Immature natural killer cell (primary cell): Measurements from ENCODE around the gene SLCO3A1. TPM values are rescaled to one million over a fixed set of nuclear protein-coding genes. Genes with fewer than 3 reads are reported as not detected.

Experiments
- DNase-seq, 3 donors: peaks; one replicate each; pipeline ENCODE4 v3.0.0; 2022; ENCODE audit warnings: mixed read lengths in 1 of 3
- H3K27ac Mint-ChIP-seq, 6 donors: one replicate each; pipeline ENCODE4 v1.8.0; 2020; ENCODE audit warnings: mixed read lengths in 6 of 6, mild to moderate bottlenecking in 5 of 6, inconsistent platforms in 4 of 6, moderate library complexity in 3 of 6
- H3K27me3 Mint-ChIP-seq, 3 donors: one replicate each; pipeline ENCODE4 v1.8.0; 2020 to 2021; ENCODE audit warnings: low read depth in 3 of 3, mild to moderate bottlenecking in 3 of 3, mixed read lengths in 3 of 3, moderate library complexity in 3 of 3, inconsistent platforms in 1 of 3
- H3K36me3 Mint-ChIP-seq, 3 donors: one replicate each; pipeline ENCODE4 v1.8.0; 2020; ENCODE audit warnings: mixed read lengths in 3 of 3, inconsistent platforms in 2 of 3, mild to moderate bottlenecking in 2 of 3
- H3K4me1 Mint-ChIP-seq, 2 donors: one replicate each; pipeline ENCODE4 v1.8.0; 2020; ENCODE audit warnings: inconsistent platforms in 2 of 2, mild to moderate bottlenecking in 2 of 2, mixed read lengths in 2 of 2, moderate library complexity in 1 of 2
- H3K4me3 Mint-ChIP-seq, 5 donors: one replicate each; pipeline ENCODE4 v1.8.0; 2020; ENCODE audit warnings: mild to moderate bottlenecking in 5 of 5, mixed read lengths in 5 of 5, inconsistent platforms in 3 of 5, moderate library complexity in 3 of 5
- H3K9me3 Mint-ChIP-seq, 6 donors: one replicate each; pipeline ENCODE4 v1.8.0; 2020; ENCODE audit warnings: mild to moderate bottlenecking in 6 of 6, mixed read lengths in 6 of 6, inconsistent platforms in 4 of 6, moderate library complexity in 3 of 6
- polyA plus RNA-seq, 3 donors: library from polyadenylated mRNA; unstranded; fragments of 300-500 nt; fragmentation: Illumina TruSeq; gene quantifications; one replicate each; pipeline ENCODE4 v1.2.3, GENCODE V29; 2021

Gene SLCO3A1
- polyA plus RNA-seq, 3 donors from 2014 or later, result 17.0 to 41.3 (median 30.2) TPM

- Mint-ChIP-seq H3K4me1 (peaks cover 39 to 56% of the 10 kb centered on the region in 2 donors), H3K27me3 (peaks cover 0 to 4% (median 2%) of the 10 kb centered on the region in 3 donors), H3K27ac (no peak overlapping the region), H3K4me3 (no peak overlapping the region), H3K36me3 (no peaks in the 10 kb centered on the region), H3K9me3 (no peaks in the 10 kb centered on the region)
- DNase-seq, result no peak
Observed at GRCh38 chr15:91985297-91985696, 131.8 kb downstream of the SLCO3A1 start.

GRCh38 chr15:91988071-91988470, 134.6 kb downstream of the SLCO3A1 start:
- Mint-ChIP-seq H3K27me3 (peaks cover 0 to 4% (median 2%) of the 10 kb centered on the region in 3 donors), H3K9me3 (no peaks in the 10 kb centered on the region), H3K4me3 (no peak overlapping the region), H3K27ac (no peak overlapping the region), H3K36me3 (no peaks in the 10 kb centered on the region), H3K4me1 (peaks cover 44 to 65% of the 10 kb centered on the region in 2 donors)
- no peak for DNase-seq

GRCh38 chr15:91988655-91989054, 135.1 kb downstream of the SLCO3A1 start:
- no peak for DNase-seq
- Mint-ChIP-seq H3K27ac (no peak overlapping the region), H3K27me3 (peaks cover 0 to 4% (median 2%) of the 10 kb centered on the region in 3 donors), H3K4me1 (peaks cover 42 to 71% of the 10 kb centered on the region in 2 donors), H3K9me3 (no peaks in the 10 kb centered on the region), H3K36me3 (no peaks in the 10 kb centered on the region), H3K4me3 (no peak overlapping the region)

GRCh38 chr15:91989821-91990220, 136.3 kb downstream of the SLCO3A1 start:
- peaks cover 40 to 72% of the 10 kb centered on the region in 2 donors for H3K4me1 Mint-ChIP-seq
- DNase-seq, result no peak
- no peaks in the 10 kb centered on the region for H3K36me3 Mint-ChIP-seq
- H3K27ac Mint-ChIP-seq, result no peak overlapping the region
- H3K9me3 Mint-ChIP-seq, result no peaks in the 10 kb centered on the region
- no peak overlapping the region for H3K4me3 Mint-ChIP-seq
- H3K27me3 Mint-ChIP-seq, result peaks cover 0 to 4% (median 2%) of the 10 kb centered on the region in 3 donors

- peak overlapping the region in 1 of 6 donors; percentile 7 for H3K27ac Mint-ChIP-seq
Observed at GRCh38 chr15:91992945-91993344, 139.4 kb downstream of the SLCO3A1 start.

GRCh38 chr15:91995146-91995545, 141.6 kb downstream of the SLCO3A1 start:
- Mint-ChIP-seq H3K27me3 (peaks cover 0 to 4% (median 0%) of the 10 kb centered on the region in 3 donors), H3K4me3 (no peak overlapping the region), H3K36me3 (no peaks in the 10 kb centered on the region), H3K4me1 (peaks cover 18 to 34% of the 10 kb centered on the region in 2 donors), H3K27ac (no peak overlapping the region), H3K9me3 (no peaks in the 10 kb centered on the region)
- no peak for DNase-seq

More at GRCh38 chr15:91992945-91993344, 139.4 kb downstream of the SLCO3A1 start:
- Mint-ChIP-seq H3K36me3 (no peaks in the 10 kb centered on the region), H3K4me1 (peaks cover 19 to 47% of the 10 kb centered on the region in 2 donors), H3K9me3 (no peaks in the 10 kb centered on the region), H3K27me3 (peaks cover 0 to 3% (median 0%) of the 10 kb centered on the region in 3 donors), H3K4me3 (no peak overlapping the region)
- DNase-seq, result no peak

GRCh38 chr15:91997163-91997562, 143.7 kb downstream of the SLCO3A1 start:
- DNase-seq, result no peak
- Mint-ChIP-seq H3K27me3 (peaks cover 0 to 4% (median 0%) of the 10 kb centered on the region in 3 donors), H3K36me3 (no peaks in the 10 kb centered on the region), H3K4me3 (no peak overlapping the region), H3K9me3 (no peaks in the 10 kb centered on the region), H3K4me1 (peaks cover 15 to 36% of the 10 kb centered on the region in 2 donors), H3K27ac (no peak overlapping the region)

GRCh38 chr15:92000709-92001108, 147.2 kb downstream of the SLCO3A1 start:
- H3K27ac Mint-ChIP-seq, result no peak overlapping the region
- H3K4me1 Mint-ChIP-seq, result peaks cover 26 to 44% of the 10 kb centered on the region in 2 donors
- no peaks in the 10 kb centered on the region for H3K36me3 Mint-ChIP-seq

GRCh38 chr15:92001307-92001706, 147.8 kb downstream of the SLCO3A1 start:
- Mint-ChIP-seq H3K9me3 (no peaks in the 10 kb centered on the region), H3K4me3 (no peak overlapping the region), H3K4me1 (peaks cover 31 to 50% of the 10 kb centered on the region in 2 donors), H3K36me3 (no peaks in the 10 kb centered on the region), H3K27me3 (peaks cover 0 to 3% (median 2%) of the 10 kb centered on the region in 3 donors), H3K27ac (no peak overlapping the region)
- no peak for DNase-seq

More at GRCh38 chr15:92000709-92001108, 147.2 kb downstream of the SLCO3A1 start:
- Mint-ChIP-seq H3K4me3 (no peak overlapping the region), H3K27me3 (peaks cover 0 to 4% (median 0%) of the 10 kb centered on the region in 3 donors), H3K9me3 (no peaks in the 10 kb centered on the region)
- no peak for DNase-seq

GRCh38 chr15:92002666-92003065, 149.2 kb downstream of the SLCO3A1 start:
- Mint-ChIP-seq H3K36me3 (no peaks in the 10 kb centered on the region), H3K4me3 (no peak overlapping the region)

GRCh38 chr15:92003515-92004067, 150.1 kb downstream of the SLCO3A1 start:
- Mint-ChIP-seq H3K4me1 (peaks cover 46 to 70% of the 10 kb centered on the region in 2 donors), H3K27me3 (peaks cover 0 to 2% (median 1%) of the 10 kb centered on the region in 3 donors), H3K27ac (peak overlapping the region in 1 of 6 donors; percentile 25), H3K4me3 (no peak overlapping the region), H3K9me3 (no peaks in the 10 kb centered on the region), H3K36me3 (no peaks in the 10 kb centered on the region)
- no peak for DNase-seq

More at GRCh38 chr15:92002666-92003065, 149.2 kb downstream of the SLCO3A1 start:
- Mint-ChIP-seq H3K27ac (no peak overlapping the region), H3K4me1 (peaks cover 38 to 62% of the 10 kb centered on the region in 2 donors), H3K9me3 (no peaks in the 10 kb centered on the region), H3K27me3 (peaks cover 0 to 2% (median 1%) of the 10 kb centered on the region in 3 donors)
- DNase-seq, result no peak

- Mint-ChIP-seq H3K4me3 (peak overlapping the region in 4 of 5 donors; percentile 28 to 60 (median 41)), H3K36me3 (no peaks in the 10 kb centered on the region), H3K4me1 (peaks cover 60 to 81% of the 10 kb centered on the region in 2 donors), H3K27me3 (peaks cover 0 to 2% (median 0%) of the 10 kb centered on the region in 3 donors), H3K27ac (peak overlapping the region in 3 of 6 donors; percentile 35 to 78 (median 66)), H3K9me3 (no peaks in the 10 kb centered on the region)
- peak in 1 of 3 donors; percentile 7 for DNase-seq
Observed at GRCh38 chr15:92005154-92005553, 151.6 kb downstream of the SLCO3A1 start.

- H3K27me3 Mint-ChIP-seq, result peaks cover 0 to 2% (median 0%) of the 10 kb centered on the region in 3 donors
- no peak overlapping the region for H3K27ac Mint-ChIP-seq
- H3K4me3 Mint-ChIP-seq, result no peak overlapping the region
- peaks cover 68 to 82% of the 10 kb centered on the region in 2 donors for H3K4me1 Mint-ChIP-seq
- no peaks in the 10 kb centered on the region for H3K36me3 Mint-ChIP-seq
- no peak for DNase-seq
- H3K9me3 Mint-ChIP-seq, result no peaks in the 10 kb centered on the region
Observed at GRCh38 chr15:92006186-92007028, 152.9 kb downstream of the SLCO3A1 start.

- Mint-ChIP-seq H3K27me3 (peaks cover 0 to 2% (median 0%) of the 10 kb centered on the region in 3 donors), H3K9me3 (no peaks in the 10 kb centered on the region), H3K27ac (peak overlapping the region in 5 of 6 donors; percentile 29 to 89 (median 55)), H3K4me3 (peak overlapping the region; percentile 3 to 74 (median 58)), H3K36me3 (no peaks in the 10 kb centered on the region), H3K4me1 (peaks cover 84 to 93% of the 10 kb centered on the region in 2 donors)
- no peak for DNase-seq
Observed at GRCh38 chr15:92009162-92009561, 155.7 kb downstream of the SLCO3A1 start.
